NCI-H69 (cell line): ENCODE results near the gene BEGAIN.

Experiments used
- DNase-seq: peaks from one replicate; lab custom pipeline; 2025; lab: John Stamatoyannopoulos, UW

BEGAIN gene, protein sequence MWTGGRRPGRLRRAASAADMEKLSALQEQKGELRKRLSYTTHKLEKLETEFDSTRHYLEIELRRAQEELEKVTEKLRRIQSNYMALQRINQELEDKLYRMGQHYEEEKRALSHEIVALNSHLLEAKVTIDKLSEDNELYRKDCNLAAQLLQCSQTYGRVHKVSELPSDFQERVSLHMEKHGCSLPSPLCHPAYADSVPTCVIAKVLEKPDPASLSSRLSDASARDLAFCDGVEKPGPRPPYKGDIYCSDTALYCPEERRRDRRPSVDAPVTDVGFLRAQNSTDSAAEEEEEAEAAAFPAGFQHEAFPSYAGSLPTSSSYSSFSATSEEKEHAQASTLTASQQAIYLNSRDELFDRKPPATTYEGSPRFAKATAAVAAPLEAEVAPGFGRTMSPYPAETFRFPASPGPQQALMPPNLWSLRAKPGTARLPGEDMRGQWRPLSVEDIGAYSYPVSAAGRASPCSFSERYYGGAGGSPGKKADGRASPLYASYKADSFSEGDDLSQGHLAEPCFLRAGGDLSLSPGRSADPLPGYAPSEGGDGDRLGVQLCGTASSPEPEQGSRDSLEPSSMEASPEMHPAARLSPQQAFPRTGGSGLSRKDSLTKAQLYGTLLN

DNA sequence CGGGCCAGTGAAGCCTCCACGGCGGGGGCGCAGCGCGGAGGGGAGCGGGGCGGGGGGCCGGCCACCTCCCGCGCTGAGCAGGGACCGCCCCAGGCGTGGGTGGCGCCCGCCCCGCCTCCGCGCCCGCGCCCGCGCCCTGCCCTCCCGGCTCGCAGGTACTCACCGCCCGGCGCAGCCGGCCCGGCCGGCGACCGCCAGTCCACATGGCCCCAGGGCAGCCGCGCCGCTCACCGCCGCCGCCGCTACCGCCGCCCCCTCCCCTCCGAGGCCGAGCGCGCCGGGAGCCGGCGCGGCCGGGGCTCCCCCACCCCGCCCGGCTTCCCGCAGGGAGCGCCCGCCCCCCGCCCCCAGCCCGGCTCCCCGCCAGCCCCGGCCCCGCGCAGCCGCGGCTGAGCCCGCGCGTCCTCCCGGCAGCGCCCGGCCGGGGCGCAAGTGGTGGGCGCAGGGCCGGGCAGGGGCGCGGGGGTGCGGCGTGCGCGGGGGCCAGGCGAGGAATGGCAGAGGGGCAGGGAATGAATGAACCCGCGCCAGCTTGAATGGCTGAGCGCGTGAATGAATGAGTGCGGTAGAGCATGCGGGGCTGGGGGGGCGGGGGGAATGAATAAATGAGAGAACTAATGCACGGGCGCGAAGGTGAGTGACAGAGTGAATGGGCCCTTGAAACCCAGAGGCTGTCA lies at the start of gene BEGAIN:
BEGAIN (minus strand) TSS at position 332 of the 677 bp plus-strand sequence; CDS start at position 205, 127 bp downstream.
- peak; percentile 90 for DNase-seq

DNA sequence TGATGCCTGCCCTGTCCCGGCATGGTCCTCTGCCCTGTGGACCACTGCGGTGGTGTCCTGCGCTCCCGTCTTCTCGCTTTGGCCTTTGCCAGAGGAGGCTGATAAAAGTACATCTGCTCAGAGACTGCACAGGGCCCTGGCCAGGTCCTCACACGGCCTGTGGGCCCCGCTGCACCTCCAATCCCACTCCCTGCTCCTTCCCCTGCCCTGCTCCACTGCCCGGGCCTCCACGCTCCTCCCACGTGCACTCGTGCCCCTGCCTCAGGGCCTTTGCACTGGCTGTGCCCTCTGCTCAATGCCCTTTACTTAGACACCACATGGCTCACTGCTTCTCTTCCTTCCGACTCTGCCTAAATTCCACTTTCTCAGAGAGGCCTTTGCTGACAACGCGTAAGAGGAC lies 49.3 kb upstream of the BEGAIN start:
- no peak for DNase-seq

DNA sequence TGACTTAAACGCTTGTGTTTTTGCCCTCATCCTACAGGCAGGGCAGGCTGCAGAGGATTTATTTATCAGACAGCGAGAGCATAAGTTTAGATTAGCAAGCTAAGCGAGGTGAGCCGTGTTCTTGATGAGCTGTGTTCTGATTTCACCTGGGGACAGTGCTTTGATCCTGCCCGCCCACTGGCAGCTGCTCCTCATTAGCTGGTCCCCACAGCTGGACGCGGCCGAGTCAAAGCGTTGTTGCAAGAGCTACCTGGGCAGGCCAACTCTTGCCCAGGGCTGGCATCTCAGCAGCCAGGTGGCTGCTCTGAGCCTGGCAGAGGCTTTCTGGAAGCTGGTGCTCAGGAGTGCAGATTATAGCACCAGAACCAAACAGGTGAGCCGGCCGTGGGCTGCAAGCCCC lies 46.8 kb upstream of the BEGAIN start:
- DNase-seq = peak; percentile 82

DNA sequence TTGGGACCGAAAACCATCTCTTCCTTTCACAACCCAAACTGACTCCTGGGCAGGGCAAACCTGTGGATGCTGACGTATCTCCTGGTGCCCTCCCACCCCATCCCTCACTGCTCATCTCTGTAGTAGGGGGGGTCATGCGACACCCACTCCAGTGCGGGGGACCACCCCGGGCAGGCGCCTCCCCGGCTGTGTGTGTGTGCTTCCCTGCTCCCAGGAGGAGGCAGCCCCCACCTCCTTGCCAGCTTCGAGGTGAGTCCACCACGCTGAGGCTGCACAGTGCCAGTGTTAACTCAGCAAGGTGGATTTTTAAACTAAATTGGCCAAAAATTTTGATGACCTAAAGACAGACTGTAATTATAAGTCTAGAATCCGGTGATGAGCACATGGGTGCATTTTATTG lies 46.2 kb upstream of the BEGAIN start:
- DNase-seq = no peak

DNA sequence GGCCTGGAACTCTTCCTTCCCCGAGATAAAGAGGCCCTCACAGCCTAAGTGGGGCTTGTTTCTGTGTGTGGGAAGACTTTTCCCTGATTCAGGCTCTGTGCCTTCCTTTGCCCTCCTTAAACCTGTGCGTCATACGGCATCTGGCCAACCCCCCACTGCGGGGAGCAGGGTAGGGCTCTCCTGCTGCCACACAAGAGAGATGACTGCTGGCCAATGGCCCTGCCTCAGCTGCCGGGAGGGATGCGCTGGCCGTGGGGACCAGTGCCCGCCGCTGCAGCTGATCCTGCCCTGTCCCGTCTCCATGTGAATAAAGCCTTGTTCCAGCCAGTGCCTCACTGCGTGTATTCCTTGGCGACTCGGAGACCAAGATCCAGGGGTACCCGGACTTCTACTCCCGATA lies 42.5 kb upstream of the BEGAIN start:
- peak; percentile 64 for DNase-seq

DNA sequence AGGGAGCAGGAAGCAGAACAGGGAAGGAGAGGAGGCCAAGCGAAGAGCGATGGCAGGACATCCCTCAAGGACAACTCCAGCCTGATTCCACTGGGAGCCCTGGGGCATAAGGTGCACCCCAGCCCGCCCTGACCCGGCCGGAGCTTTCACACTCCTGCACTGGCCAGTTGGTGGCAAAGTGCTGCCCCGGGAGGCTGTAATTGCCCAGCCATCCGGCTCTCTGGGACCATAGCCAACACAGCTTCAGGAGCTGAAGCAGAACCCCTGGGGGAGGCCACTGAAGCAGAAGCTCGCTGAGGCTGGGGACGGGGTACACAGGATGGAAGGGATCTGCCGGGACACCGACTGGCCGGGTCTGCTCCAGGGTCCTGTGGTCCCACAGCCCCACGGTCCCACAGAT lies 41.9 kb upstream of the BEGAIN start:
- peak; percentile 73 for DNase-seq

DNA sequence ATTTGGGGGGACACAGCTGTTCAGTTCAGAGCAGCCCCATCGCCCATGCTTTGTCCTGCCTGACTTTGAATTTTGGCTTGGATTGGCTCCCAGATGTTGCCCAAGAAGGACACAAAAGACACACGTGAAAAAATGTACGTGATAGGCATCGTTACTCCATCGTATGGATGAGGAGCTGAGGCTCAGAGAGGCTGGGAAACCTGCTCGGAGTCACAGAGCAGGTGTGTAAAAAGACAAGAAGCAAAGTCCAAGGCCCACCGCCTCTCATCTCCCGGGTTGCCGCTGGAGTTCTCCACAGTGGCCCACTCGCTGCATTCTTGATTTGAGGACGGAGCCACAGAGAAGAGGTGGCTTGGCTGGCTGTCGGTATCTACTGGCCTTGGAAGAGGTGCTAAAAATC lies 41.0 kb upstream of the BEGAIN start:
- DNase-seq = no peak

DNA sequence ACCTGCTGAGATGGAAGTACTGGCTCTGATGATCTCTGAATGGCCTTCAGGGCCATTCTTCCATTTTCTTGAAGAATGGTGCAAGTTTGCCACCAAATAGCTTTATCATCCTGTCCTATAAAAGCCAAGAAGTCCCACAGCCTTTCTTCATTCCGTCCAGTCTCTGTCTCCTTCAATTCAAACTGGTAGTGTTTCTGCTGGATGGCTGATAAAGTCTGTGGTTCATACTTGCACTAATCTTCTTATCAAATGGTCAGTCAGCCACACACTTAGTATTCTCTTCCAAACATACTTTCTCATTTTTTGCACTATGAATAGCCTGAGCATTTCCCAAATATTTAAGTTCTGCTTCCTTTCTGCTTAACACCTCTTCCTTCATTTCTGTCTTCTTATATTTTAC lies 39.4 kb upstream of the BEGAIN start:
- no peak for DNase-seq

DNA sequence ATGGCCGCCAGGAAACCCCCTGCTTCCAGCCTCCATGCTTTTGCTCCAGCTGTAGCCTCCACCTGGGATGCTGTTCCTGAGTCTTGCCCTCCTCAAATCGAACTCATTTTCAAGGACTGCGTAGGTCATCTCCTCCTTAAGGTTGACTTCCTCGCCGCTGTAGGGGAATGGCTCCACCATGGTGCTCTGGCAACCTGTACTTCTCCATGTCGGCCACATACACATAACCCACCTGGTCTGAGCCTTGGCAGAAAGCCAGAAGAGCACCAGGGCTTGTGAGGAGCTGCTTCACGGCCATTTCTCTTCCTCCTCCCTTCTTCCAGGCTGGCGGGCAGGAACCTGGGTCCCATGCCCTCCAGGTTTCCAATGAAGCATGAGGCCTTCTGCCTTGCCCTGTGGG lies 36.7 kb upstream of the BEGAIN start:
- peak; percentile 57 for DNase-seq

DNA sequence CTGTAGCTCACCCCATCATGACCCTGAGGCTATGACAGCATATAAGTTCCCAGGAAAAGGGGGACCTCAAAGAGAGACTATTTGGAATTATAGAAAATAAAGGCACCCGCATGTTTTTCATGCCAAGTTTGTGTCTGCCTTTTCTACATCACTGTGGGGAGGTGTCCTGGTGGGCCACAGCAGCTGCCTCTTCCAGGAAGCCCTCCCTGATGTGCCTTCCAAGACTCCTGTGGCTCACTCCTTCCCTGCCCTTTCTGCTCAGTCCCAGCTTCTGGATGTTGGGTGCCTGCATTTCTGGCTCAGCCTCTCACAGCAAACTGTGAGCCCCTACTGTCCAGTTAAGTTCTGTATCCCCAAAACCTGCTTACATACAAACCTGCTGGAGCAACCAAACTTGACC lies 36.3 kb upstream of the BEGAIN start:
- no peak for DNase-seq

DNA sequence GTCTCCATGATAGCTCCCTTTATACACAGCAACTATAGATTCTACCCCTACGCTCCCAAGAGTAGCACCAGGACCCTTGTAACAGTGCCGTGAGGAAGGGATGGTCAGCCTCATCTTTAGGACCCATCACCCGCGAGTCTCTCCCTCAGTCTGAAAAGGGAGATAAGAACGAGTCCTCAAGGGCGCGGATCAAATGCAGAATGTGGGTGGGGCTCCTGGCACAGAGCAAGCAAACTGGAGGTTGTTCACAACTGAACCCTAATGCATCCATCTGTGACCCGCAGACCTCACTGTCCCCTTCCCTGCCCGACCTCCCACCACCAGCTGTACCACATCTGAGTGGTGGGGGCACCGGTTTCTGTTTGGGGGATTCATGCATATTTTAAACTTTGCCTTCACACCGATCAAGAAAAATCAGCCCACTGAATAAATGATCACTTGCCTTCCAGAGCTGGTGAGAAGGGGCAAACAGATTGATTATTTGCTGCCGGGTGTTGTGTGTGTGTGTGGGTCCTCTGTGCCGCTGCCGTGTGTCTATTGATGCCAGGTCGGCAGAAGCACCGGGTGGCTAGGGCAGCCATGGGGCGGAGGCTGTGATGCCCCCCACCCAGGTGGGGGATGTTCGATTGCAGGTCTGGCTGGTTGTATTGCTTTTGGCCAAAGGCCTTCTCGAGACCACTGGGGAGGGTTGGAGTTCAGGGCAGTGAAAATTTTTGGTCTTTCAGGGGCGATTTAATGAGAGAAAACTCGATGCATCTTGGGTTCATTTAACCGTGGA lies 35.7 kb upstream of the BEGAIN start:
- DNase-seq = no peak

DNA sequence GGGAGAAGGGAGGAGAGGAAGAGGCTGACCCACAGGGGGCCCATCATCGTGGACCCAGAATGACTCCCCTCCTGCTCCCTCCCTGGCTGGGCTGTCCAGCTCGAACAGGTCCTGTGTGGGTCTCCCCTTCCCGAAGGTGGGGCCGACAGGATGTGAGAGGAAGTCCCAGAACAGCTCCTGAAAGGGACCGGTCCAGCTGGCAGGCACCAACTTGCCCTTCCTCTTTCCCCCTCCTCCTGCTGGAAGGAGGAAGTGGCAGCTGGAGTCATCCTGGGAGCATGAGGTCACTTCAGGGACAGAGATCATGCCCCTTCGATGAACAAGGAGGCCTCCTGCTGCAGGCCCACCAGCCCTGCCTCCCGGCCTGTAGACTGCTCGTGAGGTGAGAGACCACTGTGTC lies 35.0 kb upstream of the BEGAIN start:
- peak; percentile 36 for DNase-seq

DNA sequence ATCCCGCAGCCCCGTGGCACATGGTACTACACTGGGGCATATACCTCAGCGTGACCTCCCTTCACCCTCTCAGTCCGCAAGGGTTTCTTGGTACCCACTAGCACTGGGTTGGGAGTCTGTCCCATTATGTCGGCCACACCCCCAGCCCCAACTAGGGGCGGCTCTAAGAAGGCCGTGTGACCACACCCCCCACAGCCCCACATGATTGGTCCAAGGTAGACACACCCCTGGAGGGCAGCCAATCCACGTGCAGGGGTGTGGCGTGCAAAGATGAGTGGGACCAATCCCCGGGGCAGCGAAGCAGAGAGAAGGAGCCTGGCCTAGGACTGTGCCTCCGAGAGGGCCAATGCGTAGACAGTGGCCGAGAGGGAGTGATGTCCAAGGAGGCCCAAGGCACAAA lies 34.6 kb upstream of the BEGAIN start:
- DNase-seq = peak; percentile 47

DNA sequence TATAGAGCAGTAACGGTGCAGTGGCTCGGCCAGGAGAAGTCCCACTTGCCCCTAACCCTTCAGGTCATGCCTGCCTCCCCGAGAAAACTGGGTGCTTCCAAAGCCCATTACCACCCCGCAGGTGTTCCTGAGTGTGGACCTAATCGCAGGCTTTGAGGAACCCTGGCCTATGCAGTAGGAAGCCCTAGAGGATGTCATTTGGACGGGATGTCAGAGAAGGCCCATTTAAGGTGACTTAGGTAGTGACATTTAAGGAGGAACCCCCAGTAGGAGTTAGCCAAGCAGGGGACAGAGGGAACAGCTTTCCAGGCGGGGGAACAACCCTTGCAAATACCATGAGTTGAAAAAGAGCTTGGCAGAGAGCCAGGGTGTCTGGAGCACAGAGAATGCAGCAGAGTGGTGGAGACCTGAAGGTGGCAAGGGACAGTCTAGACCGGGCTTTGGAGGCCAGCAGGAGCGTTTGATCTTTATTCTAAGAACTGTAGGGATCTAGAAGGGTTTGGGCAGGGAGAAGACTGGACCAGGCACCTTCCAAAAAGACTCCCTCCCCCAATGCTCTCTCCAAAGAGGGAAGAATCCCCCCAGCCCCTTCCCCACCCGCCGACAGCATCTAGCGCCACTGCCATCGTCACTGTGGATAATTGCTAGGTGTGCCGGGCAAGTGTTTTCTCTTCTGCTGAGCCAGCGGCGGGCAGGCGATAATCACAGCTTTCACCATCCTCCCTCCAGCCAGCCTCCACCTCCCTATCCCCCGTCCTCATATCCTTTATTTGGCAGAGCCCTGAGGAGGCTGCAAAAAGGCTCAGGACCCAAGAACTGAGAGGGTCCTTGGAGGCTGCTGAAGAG lies 33.3 kb upstream of the BEGAIN start:
- peak; percentile 95 for DNase-seq

DNA sequence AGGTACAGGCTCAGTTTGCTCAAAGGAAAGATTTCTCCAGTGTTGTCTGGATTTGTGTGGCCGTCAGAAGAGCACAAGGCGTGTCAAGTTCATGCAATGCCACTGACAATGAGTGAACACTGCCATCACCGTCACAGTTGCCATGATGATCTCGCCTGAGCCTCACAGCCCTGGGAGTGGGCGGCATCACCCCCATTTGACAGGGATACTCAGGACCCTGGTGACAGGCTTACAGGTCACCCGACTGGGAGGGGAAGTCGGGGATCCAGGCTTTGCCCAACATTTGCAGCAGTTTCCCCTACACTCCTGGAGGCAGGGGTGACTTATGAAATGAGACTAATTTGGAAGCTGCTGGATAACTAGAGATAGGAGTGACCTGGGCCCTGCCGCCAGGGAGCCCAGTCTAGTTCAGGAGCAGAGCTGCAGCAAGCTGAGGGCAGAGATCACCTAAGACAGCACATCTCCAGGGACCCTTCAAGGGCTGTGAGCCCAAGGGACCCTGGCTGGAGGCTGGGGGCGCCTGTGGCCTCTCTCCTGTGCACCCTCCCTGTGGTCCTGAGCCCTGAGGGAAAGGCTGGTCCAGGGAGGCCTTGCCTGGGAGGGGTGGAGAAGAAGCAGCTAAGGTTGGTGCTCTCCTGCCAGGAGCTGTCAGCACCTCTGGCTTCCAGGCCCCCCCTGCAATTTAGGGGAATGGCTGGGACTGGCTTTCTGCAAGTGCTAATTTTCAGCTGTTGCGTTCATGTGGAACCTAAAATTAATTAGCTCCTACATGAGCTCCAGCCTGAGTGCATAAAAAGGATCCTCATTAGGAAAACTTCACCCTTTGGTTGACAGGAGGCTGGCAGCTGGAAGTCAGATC lies 32.4 kb upstream of the BEGAIN start:
- DNase-seq = peak; percentile 90

DNA sequence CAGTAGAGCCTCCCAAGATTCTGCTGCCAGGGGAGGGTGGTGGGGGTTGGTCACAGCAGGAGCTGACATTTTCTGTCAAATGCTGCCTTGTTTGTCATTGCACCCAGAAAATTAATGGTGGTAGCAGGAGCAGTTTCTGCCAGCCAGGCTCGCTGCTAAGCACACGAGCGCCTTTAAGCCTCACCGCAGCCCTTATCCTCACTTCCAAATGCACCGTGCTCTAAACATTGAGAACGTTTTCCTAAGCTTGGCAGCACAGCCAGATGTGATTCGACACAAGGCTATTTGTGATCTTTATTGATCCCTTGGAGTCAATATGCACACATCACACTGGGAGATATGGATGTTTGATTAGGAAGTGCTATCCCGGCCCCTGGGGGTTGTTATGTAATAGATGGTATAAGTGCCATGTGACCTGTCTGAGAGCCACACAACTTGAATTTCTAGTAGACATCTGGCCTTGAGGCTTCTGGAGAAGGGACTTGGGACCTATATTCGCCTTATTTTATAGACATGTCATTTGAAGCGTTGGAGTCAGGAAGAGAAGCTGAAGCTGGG lies 31.6 kb upstream of the BEGAIN start:
- peak; percentile 32 for DNase-seq

DNA sequence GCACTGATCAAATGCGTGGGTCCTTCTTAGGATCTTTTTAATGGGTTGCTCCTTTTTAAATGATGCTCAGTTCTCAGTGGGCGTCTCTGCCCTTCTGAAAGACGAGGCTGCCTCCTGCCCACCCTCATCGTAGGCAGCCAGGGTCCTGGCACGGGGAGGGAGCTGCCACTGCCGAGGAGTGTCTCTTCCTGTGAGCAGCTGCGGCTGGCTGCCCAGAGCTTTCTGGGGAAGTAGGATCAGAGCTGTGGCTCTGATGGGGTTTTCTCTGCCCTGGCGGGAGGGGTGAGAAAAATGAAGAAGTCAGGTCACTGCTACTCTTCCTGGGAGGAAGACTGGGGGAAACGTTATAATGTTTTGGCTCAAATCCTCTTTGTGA lies 31.1 kb upstream of the BEGAIN start:
- no peak for DNase-seq

DNA sequence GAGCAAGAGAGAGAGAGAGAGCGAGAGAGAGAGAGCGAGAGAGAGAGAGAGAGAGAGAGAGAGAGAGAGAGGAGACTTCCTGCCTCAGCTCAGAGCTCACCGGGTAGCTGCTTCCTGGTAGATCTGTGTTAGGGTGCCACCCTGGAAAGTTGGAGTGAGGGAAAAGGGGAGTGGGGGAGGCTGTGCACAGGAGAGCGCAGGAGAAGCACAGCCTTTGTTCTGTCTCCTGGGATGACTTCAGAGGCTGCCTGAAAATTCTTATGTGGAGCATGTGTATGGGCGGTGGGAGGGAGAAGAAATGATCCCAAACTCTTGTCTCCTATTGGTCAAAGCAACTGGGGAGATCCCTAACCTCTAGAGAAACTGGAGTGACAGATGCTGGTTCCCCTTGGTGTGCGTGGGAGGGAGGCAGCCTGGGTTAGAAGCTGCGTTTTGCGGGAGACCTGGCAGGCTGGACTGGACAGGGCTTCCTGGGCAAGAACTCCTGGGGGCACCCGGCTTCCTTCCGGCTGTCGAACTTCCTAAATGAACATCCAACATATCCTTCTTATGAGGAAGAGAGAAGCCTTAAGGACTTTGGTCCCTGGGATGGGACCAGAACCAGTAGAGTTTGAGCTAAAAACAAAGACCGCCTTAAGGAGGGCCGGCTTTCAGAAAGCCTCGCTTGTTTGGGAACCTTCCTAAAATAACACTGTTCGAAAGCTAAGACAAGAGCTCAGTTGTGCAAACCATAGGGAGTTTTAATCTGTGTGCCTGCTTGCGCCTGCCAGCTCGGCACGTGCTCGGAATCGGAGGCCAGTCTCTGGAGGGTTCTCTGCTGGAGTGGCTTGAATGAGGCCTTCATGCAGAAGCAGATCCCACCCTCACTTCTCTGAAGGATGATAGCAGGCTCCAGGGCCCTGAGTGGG lies 30.4 kb upstream of the BEGAIN start:
- no peak for DNase-seq

DNA sequence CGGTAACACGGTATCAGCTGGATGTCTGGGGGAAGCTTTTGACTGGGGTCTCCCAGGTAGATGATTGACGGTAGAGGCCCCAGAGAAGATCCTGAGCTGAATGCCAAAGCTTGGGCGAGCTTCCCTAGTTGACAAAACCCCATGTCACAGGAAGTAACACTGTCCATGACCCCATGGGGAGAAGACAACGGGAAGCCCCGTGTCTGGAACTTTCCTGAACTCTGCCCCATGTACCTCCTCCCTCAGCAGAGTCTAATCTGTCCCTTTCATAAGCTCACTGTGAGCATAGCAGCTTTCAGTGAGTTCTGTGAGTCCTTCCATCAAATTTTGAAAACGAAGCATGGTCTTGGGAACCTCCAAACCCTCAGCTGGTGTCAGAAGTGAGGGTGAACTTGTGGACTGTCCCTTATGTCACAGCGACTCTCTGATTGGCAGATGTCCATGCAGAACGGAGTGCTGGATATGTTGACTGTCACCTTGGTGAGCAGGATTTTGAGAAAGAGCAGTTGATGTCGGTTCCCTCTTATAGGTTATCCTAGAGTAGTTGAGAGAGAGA lies 29.7 kb upstream of the BEGAIN start:
- no peak for DNase-seq
